ENCODE data around the gene MBOAT1. TPM values are rescaled to one million over a fixed set of nuclear protein-coding genes. Genes with fewer than 3 reads are reported as not detected.

MBOAT1 gene
- total RNA-seq, 2 experiments from 2014 or later = not detected

DNA sequence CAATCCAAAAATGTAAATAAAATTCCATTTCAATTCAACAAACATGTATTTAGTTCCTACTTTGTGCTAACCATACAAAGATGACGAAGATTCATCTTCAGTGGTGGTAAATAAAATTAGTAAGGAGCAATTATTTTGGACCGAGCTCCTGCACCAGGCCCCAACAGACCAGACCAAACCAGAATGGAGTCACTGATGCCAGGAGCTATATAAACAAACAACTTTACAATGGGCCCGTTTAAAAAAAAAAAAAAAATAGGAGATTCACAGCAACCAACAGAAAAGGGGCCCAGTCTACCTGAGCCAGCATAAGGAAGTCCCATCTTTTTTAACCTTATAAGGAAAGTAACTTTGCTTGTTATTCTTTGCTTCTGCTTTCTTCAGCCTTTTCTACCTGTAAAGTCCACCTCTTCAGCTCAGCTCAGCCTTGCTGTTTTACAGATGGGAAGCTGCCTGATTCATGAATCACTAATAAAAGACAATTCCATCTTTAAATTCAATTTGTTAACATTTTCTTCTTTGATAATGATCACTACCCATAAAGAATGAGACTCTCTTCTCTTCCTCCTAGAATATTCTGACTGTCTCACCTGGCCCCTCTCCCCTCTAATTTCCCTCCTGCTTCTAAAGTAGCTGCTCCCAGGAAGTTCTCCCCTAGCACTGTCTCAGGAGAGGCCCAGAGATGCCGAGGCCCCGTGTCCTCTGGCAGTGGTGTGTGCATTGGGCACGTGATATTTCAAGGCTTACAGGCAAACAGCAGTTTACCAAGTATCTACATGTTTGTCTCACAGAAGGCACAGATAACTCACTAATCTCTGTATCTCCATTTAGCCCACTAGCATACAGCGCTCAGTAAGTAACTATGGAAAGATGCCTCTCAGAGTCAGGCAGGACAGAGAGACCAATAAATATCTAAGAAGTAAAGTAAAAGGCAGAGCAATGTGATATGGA lies 8.4 kb downstream of the MBOAT1 start:
- POLR2A ChIA-PET = interaction anchor here (0.6 to 0.7 kb wide), 3 partner anchors 15 to 1036 kb away, joined by 3 read pairs; no protein-coding TSS in a partner anchor
- Histone ChIP-seq H2AFZ (ENCODE audit: low read length) (no peak overlapping the region), H3K79me2 (ENCODE audit: insufficient read depth, low read depth, low read length) (no peaks in the 10 kb centered on the region), H3K27ac (ENCODE audit: low read depth, low read length, poor library complexity, severe bottlenecking) (no peak overlapping the region), H3K4me2 (ENCODE audit: low read length) (no peak overlapping the region), H4K20me1 (ENCODE audit: insufficient read depth, low read length) (no peaks in the 10 kb centered on the region), H3K4me3 (ENCODE audit: low read depth, low read length, poor library complexity, severe bottlenecking) (no peak overlapping the region), H3K36me3 (ENCODE audit: insufficient read depth, low read length) (no peaks in the 10 kb centered on the region), H3K9me2 (ENCODE audit: insufficient read depth, low read length) (no peaks in the 10 kb centered on the region), H3K9me3 (ENCODE audit: low read length) (no peaks in the 10 kb centered on the region), H3K4me1 (ENCODE audit: insufficient read depth, low read length, poor library complexity, severe bottlenecking) (no peaks in the 10 kb centered on the region)
- CTCF ChIA-PET (ENCODE audit: unreplicated experiment) = no interaction called here
- TF ChIP-seq, protein P1, sequence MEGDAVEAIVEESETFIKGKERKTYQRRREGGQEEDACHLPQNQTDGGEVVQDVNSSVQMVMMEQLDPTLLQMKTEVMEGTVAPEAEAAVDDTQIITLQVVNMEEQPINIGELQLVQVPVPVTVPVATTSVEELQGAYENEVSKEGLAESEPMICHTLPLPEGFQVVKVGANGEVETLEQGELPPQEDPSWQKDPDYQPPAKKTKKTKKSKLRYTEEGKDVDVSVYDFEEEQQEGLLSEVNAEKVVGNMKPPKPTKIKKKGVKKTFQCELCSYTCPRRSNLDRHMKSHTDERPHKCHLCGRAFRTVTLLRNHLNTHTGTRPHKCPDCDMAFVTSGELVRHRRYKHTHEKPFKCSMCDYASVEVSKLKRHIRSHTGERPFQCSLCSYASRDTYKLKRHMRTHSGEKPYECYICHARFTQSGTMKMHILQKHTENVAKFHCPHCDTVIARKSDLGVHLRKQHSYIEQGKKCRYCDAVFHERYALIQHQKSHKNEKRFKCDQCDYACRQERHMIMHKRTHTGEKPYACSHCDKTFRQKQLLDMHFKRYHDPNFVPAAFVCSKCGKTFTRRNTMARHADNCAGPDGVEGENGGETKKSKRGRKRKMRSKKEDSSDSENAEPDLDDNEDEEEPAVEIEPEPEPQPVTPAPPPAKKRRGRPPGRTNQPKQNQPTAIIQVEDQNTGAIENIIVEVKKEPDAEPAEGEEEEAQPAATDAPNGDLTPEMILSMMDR (conservative IDR thresholded peaks at IDR 0.05; ENCODE audit: low read length) = no peak
- no peak for TF ChIP-seq EZH2phosphoT487 (IDR thresholded peaks at IDR 0.05; ENCODE audit: borderline replicate concordance, low read depth, low read length)
- DNase-seq (ENCODE audit: low spot score) = no peak
- intact Hi-C loops (cut with micrococcal nuclease; ENCODE audit: unreplicated experiment) = no loop called here
- BruUV-seq (replicated peaks) = no TSS peak

DNA sequence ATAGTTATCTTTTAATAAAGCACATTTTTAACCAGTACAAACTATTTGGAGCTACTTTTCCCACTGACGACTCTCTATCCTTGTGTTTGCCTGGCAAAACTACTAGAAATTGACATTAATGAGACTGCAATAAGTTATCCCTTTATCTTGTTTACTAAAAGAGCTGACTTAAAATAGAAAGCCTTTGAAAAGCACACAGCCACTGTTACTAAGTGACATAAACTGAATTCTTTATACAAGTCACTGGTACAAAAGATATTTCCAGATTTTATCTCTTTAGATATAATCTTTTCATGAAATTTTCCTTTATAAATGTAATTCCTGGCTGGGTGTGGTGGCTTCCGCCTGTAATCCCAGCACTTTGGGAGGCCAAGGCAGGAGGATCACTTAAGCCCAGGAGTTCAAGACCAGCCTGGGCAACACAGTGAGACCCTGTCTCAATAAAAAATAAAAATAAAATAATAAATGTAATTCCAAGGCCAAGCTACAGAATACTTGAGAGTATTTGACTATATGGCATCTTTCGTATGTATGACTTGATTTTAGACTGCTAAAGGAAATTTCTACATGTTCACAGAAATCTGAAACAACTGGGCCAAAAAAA lies 9.5 kb downstream of the MBOAT1 start:
- H3K4me1 ChIP-seq (ENCODE audit: insufficient read depth, low read length, poor library complexity, severe bottlenecking) = no peaks in the 10 kb centered on the region
- ChIA-PET POLR2A (interaction anchor here (0.6 to 0.7 kb wide), 4 partner anchors 16 to 1317 kb away, joined by 3 to 4 read pairs (median 3); no protein-coding TSS in a partner anchor), CTCF (ENCODE audit: unreplicated experiment) (no interaction called here)
- no peak overlapping the region for H3K27ac ChIP-seq (ENCODE audit: low read depth, low read length, poor library complexity, severe bottlenecking)
- H4K20me1 ChIP-seq (ENCODE audit: insufficient read depth, low read length) = no peaks in the 10 kb centered on the region
- no peak overlapping the region for H2AFZ ChIP-seq (ENCODE audit: low read length)
- no peak overlapping the region for H3K4me3 ChIP-seq (ENCODE audit: low read depth, low read length, poor library complexity, severe bottlenecking)
- no peaks in the 10 kb centered on the region for H3K36me3 ChIP-seq (ENCODE audit: insufficient read depth, low read length)
- no TSS peak for BruUV-seq (replicated peaks)
- no peaks in the 10 kb centered on the region for H3K79me2 ChIP-seq (ENCODE audit: insufficient read depth, low read depth, low read length)
- no peaks in the 10 kb centered on the region for H3K9me3 ChIP-seq (ENCODE audit: low read length)
- DNase-seq (ENCODE audit: low spot score) = no peak
- TF ChIP-seq, protein P1 (conservative IDR thresholded peaks at IDR 0.05; ENCODE audit: low read length) = no peak
- TF ChIP-seq EZH2phosphoT487 (IDR thresholded peaks at IDR 0.05; ENCODE audit: borderline replicate concordance, low read depth, low read length) = no peak
- no peak overlapping the region for H3K4me2 ChIP-seq (ENCODE audit: low read length)
- intact Hi-C loops (cut with micrococcal nuclease; ENCODE audit: unreplicated experiment) = no loop called here
- no peaks in the 10 kb centered on the region for H3K9me2 ChIP-seq (ENCODE audit: insufficient read depth, low read length)
